ENCODE data around the gene NEURL4.
"Not testable (repeated sequence)": the region's sequence is repeated elsewhere in the genome, so short reads cannot be mapped to it uniquely, and the experiment has no call there.

NEURL4 gene

DNA sequence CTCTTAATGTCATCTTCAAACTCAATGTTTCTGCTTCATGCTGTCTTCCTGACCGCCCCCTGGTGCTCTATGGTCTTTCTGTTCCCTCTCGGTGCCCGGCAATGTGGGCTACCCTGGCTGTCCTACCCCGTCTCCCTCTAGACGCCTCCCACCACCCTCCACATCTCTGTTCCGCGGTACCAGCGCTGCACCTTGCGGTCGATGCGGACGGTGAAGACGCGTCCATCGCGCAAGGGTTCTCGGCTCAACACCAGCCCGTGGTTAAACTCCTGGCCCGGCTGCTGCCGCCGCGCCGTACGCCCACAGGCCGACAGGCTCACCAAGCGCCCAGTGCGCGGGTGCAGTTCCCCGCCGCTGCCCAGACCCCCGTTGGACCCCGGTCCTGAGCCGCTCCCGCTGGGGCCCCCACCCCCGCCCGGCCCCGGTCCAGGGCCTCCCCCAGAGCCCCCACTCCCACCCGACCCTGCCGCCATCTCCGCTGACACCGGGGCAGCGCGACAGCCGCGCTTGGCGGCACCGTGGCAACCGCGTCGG, at the start of gene NEURL4:
TSS of gene NEURL4 (minus strand) at position 496 of the 534 bp plus-strand sequence. CDS start at position 473, 23 bp downstream.
- no peak for DNase-seq (ENCODE audit: low read depth)

DNA sequence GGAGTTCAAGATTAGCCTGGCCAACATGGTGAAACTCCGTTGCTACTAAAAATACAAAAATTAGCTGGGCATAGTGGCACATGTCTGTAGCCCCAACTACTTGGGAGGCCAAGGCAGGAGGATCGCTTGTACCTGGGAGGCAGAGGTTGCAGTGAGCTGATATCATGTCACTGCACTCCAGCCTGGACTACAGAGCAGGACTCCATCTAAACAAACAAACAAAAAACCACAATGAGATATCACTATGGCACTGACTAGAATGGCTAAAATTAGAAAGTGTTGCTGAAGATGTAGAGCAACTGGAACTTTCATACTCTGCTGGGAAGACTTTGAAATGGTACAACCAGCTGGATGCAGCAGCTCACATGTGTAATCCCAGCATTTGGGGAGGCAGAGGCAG, 45.2 kb upstream of the NEURL4 start:
- DNase-seq (ENCODE audit: low read depth), result no peak

DNA sequence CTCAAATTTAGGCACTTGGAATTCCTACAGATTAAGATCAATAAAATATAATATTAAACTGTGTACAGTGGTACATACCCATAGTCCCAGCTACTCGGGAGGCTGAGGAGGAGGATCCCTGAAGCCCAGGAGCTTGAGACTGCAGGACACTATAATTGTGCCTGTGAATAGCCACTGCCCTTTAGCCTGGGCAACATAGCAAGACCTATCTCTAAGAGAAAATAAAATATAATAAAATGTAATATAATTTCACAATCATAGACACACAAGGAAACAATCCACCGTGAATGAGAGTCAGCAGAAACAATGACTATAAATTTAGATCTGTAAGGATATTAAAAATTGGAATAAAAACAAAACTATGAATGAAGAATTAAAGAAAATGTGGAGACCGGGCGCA, 41.7 kb upstream of the NEURL4 start:
- no peak for DNase-seq (ENCODE audit: low read depth)

DNA sequence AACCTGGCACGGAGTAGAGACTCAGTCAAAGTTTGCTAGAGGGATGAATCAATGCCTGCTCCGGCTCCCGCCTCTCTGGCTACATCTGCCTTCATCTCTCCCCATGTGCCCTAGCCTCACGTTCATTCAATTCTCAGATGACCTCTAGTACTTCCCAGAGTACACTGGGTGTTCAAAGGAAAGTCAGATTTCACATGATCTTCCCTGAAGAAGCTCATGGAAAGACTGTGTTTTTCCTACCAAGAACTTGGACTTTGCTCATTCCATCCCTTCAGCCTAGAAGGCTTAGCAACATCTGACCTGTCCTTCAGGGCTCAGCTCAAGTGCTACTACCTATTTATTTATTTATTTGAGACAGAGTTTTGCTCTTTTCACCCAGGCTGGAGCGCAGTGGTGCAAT, 40.7 kb upstream of the NEURL4 start:
- no peak for DNase-seq (ENCODE audit: low read depth)

DNA sequence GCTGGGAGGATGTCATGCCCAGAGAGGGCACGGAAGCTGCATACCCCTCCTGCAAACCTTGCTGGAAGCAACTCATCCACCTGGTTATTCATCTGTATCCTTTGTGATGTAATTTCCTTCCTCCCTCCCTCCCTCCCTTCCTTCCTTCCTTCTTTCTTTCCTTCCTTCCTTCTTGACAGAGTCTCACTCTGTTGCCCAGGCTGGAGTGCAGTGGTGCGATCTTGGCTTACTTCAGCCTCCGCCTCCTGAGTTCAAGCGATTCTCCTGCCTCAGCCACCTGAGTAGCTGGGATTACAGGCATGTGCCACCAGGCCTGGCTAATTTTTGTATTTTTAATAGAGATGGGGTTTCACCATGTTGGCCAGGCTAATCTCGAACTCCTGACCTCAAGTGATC, 39.5 kb upstream of the NEURL4 start:
- DNase-seq (ENCODE audit: low read depth), result not testable (repeated sequence)

DNA sequence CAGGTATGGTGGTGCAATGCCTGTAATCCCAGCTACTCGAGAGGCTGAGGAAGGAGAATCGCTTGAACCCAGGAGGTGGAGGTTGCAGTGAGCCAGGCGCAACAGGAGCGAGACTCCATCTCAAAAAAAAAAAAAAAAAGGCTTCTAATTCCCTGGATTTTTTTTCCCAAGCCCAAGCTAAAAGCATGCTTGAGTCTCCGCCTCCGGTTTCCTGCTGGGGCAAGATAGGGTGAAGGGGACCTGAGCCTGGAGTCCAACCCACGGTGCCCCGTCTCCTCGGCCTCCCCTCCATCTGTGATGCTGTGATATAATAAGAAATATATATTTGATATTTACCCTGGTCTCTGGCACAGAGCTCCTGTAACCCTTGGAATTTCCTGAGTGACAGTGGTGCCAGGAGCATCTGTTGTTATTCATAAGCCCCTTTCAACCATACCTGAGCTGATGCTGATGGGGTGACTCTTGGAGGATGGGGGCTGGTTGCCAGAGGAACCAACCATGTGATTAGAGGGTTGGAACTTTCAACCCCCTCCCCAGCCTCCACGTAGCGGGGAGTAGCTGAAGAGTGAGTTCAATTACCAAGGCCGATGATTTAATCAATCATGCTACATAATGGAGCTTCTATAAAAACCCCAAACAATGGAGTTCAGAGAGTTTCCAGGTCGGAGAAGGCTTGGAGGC, 38.9 kb upstream of the NEURL4 start:
- no peak for DNase-seq (ENCODE audit: low read depth)

DNA sequence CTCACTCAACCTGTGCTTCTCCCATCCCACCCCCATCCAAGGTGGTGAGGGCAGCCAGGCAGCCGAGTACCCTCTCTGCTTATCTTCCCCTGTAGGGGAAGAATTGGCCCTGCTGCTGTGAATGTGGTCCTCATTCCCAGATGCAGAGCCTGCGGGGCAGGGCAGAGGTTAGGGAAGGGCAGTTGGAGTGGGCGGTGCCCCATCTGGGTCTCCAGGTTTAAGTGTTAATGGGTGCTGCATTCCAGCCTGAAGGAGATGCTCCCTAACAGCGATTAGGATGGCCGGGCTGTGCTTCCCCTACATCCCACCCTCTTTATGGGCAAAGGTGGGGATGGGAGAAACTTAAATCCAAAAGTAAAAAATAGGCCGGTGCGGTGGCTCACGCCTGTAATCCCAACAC, 37.9 kb upstream of the NEURL4 start:
- DNase-seq (ENCODE audit: low read depth), result no peak

DNA sequence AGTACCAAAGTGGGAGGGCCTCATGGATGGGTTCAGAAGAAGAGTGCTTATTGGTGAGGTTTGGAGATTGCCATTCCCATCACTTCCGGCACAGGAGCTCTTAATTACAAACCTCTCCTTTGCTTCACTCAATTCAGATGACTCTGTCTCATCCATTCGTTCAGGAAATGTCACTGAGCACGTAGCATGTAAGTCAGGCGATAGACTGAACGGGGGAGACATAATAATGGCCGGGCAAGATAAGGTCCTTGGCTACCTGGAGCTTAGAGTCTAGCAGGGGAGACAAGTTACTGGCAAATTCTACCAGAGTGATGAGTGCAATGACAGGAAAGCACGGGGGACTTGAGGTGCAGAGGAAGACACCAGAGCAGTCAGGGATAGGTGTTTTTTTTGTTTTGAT, 36.8 kb upstream of the NEURL4 start:
- DNase-seq (ENCODE audit: low read depth), result not testable (repeated sequence)

DNA sequence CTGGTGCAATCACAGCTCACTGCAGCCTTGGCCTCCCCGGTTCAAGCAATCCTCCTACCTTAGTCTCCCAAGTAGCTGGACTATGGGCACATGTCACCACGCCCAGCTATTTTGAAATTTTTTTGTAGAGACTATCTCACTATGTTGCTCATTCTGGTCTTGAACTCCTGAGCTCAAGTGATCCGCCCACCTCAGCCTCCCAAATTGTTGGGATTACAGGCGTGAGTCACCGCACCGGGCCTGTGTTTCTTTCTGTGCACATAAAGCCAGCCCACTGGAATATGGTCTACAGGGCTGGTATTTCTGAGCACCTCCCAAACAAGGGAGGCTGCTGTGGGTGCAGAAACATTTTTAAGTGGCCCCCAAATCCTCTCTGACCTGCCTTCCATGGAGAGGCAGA, 34.2 kb upstream of the NEURL4 start:
- no peak for DNase-seq (ENCODE audit: low read depth)

DNA sequence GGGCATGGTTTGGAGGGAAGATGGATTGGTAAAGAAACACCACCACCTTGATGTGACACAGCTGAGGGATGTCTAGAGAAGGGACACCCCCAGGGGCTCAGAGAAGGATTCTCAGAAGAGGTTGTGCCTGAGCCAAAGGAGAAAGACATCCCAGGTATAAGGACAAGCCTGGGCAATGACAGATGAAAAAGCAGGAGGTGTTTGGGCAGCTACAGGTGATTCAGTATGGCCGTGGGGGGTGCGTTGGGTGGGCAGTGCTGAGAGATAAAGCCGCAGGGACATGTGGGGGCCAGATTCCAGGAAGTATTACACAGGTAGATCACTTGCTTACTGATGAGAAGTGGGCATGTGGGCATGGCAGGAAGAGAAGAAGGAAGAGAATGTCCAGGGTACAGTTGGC, 32.8 kb upstream of the NEURL4 start:
- no peak for DNase-seq (ENCODE audit: low read depth)

DNA sequence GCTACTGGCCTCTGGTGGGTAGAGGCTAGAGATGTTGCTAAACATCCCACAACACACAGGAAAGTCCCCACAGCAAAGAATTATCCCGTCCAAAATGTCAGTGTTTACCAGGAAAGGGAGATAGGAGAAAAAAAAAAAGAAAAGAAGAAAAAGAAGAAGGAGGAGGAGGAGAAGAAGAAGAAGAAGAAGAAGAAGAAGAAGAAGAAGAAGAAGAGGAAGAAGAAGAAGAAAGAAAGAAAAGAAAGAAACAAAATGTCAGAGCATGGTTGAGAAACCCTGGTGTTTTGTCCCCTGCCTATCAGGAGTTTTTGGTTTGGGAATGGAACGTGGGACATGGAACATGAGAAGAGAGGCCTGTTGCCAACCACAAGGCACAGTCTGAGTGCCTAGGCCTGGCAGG, 28.2 kb upstream of the NEURL4 start:
- no peak for DNase-seq (ENCODE audit: low read depth)

DNA sequence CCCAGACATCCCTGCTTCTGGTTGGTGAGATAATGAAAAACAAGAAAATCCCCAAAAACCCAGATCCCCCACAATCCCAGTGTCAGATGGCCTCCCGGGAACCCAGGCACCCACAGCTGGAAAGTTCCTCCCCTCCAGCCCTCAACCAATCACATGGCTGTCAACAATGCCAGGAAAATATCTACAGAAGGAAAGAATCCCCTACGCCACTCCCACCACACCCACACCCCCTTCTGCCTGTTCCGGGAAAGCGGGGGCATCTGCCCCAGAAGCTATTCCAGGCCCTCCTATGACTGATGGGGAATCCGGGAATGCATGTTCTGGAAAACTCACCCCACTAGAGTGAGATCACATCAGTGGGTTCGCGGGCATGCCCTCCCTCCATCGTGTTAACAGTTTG, 27.6 kb upstream of the NEURL4 start:
- no peak for DNase-seq (ENCODE audit: low read depth)

DNA sequence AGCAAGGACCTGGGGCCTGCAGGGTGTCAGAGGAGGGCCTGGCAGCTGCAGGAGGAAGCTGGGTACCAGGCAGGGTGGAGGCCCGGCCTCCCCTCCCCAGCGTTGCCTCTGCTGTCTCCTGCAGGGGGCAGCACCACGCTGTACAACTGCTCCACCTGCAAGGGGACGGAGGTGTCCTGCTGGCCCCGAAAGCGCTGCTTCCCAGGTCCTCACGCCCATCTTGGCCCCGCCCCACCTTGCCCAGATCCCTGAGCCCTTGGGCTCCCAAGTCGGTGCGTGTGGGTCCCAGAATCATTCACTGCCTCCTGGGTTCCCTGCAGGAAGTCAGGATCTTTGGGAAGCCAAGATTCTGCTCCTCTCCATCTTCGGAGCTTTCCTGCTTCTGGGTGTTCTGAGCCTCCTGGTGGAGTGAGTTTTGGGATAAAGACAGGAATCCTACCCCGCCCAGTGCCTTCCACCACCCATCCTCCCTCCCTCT, 27.0 kb upstream of the NEURL4 start:
- peak; percentile 74 for DNase-seq (ENCODE audit: low read depth)

DNA sequence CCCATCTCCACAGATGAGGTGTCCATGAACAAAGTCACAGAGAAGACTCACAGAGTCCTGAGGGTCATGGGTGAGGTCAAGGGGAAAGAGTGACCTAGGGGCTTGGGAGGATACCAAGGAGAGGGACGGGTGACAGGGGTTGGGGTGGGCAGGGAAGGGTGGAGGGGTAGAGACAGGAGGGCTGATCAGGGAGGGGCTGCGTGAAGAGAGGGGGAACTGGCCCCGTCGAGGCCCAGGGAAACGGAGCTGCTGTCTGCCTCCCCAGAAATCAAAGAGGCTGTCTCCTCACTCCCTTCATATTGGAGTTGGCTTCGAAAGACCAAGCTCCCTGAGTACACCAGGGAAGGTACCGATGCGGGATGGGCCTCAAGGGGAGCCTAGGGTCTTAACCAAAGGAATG, 26.4 kb upstream of the NEURL4 start:
- DNase-seq (ENCODE audit: low read depth), result no peak

DNA sequence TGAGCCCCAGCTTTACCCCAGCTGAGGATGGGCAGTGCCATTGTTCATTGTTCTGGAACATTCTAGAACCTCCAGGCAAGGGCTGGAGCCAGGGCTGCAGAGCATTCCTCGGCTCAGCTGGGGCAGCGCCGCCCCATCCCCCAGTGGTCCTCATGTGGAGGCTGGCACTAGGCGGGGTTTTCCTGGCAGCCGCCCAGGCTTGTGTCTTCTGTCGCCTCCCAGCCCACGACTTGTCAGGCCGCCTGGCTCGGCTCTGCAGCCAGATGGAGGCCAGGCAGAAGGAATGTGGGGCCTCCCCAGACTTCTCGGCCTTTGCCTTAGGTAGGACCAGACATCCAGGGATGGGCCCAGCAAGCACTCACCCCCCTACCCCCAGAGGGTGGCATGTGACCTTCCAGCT, 25.9 kb upstream of the NEURL4 start, which contains the start of gene TMEM95:
TSS of gene TMEM95 (plus strand) at position 104 of the 400 bp plus-strand sequence. CDS start at position 153, 49 bp downstream.
- no peak for DNase-seq (ENCODE audit: low read depth)

DNA sequence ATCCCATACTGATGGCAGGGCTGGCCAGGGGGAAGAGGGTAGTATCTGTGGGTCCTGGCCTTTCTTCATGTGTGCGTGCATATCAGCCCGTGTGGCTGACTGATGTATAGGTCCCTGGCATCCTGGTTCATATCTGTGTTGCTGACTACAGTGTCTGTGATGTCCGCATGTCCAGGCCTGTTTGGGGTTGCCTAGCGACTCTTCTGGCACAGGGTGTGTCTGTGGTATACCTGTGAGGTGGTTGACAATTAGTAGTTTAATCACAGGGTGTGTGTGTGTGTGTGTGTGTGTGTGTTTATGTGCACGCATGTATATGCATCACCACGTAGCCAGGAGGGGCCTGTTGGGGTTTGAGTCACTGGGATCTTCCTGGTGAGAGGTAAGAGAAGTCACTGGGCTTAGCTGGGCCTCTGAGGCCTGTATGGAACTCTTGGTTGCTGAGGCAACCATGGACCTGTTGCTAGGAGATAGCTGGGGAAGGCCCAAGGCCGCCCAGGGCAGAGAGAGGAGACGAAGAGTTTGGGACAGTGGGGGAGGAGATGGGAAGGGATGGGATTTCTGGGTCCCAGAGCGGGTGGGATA, 25.2 kb upstream of the NEURL4 start:
- DNase-seq (ENCODE audit: low read depth), result no peak

DNA sequence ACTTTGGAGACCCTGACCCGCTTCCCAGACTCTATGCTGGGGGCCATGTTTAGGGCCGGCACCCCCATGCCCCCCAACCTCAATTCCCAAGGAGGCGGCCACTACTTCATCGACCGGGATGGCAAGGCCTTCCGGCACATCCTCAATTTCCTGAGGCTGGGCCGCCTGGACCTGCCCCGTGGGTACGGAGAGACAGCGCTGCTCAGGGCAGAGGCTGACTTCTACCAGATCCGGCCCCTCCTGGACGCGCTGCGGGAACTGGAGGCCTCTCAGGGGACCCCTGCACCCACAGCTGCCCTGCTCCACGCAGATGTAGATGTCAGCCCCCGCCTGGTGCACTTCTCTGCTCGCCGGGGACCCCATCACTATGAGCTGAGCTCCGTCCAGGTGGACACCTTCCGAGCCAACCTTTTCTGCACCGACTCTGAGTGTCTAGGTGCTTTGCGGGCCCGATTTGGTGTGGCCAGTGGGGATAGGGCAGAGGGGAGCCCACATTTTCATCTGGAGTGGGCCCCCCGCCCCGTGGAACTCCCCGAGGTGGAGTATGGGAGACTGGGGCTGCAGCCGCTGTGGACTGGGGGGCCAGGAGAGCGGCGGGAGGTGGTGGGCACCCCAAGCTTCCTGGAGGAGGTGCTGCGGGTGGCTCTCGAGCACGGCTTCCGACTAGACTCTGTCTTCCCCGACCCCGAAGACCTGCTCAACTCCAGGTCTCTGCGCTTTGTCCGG, 23.9 kb upstream of the NEURL4 start:
- DNase-seq (ENCODE audit: low read depth), result no peak

DNA sequence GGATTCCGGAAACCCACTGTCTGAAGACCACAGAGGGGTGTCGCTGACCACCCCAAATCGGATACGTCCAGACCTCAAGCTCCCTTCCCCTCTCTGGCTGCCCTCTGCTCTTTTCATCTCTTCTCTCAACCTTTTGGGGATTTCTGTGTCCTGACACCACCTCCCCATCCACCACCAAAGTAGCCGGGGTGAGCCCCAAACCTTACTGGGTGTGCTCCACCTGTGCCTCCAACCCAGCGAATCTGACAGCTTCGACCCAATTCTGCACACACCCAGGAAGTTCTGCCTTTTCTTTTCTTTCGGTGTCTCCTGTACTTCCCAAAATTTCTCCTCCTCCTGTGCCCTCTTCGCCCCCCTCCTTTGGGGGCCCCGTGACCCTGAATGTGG, 23.4 kb upstream of the NEURL4 start:
- no peak for DNase-seq (ENCODE audit: low read depth)

DNA sequence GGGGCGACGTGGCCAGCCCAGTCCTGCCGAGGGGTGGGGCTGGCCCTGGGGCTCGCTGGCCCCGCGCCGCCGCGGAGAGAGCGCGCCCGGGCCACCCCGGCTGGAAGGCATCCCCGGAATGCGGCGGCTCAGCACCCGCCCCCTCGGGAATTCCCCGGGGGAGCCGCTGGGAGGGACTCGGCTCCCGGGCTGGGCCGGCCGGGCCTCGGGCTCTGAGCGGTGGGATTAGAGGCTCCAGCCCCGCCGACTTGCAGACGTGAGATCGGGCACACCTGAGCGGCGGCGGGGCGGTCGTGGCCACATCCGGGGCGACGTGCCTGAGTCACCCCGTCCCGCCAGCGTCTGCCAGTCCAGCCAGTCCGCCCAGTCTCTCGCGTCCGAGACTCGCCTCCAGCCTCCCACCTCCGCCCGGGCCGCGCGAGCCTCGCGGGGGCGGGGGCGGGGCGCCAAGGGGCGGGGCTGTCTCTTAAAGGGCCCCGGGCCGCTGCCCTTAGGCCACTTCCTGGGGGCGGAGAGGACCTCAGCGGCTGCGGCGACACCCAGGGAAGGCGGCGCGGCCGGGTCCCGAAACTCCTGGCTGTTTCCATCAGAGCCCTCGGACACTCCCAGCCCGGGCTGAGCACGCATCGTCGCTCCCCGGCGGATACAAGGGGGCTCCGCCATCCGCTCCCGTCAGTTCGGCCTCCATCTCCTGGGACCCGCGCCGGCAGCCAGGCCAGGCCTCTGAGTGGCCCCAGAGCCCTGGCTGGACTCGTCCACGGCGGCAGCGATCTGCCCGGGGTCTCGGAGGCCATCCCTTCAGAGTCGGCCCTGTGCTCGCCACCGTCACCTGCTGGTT, 22.7 kb upstream of the NEURL4 start, which contains the start of gene KCTD11:
TSS of gene KCTD11 (plus strand) at position 498 of the 838 bp plus-strand sequence.
- no peak for DNase-seq (ENCODE audit: low read depth)

DNA sequence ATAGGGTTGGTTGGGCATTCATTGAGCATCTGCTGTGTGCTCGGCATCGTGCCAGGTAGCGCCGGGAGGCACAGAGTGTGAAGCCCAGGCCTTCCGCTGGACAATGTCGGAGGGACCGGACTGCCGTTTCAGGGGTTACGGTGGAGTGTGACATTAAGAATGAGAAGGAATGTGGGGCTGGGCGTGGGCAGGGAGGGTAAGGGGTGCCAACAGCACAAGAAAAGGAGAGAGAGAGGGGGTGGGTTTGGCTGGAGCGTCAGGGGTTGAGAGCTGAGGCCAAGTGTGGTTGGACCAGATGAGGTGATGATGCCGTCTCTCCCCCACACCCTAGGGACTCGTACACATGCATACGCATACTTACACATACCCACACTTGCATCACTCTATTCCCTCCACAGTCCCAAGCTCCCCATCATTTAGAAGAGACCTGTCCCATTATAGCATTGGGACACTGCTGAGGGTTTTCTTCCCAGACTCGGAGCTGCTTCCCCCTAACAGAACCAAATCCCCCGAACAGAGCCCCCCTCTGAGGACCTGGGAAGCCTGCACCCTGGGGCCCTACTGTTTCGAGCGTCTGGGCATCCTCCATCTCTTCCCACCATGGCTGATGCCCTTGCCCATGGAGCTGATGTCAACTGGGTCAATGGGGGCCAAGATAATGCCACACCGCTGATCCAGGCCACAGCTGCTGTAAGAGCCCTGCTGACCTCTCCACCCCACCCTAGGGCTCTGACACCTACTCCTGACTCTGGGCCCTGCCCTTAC, 19.5 kb upstream of the NEURL4 start:
- no peak for DNase-seq (ENCODE audit: low read depth)

Measured in stimulated activated CD8-positive, alpha-beta memory T cell treated with anti-CD3 and anti-CD28 coated beads, Interleukin-7, amount 100 ng/mL, for 24 hours (primary cell).